Smooth muscle cell (in vitro differentiated cells): ENCODE data around the gene ZBTB4. TPM values are rescaled to one million over a fixed set of nuclear protein-coding genes. Genes with fewer than 3 reads are reported as not detected.
"Not testable (repeated sequence)": the region's sequence is repeated elsewhere in the genome, so short reads cannot be mapped to it uniquely, and the experiment has no call there.

Experiments
- DNase-seq: peaks from one replicate; lab custom pipeline; 2025; ENCODE audit not compliant: unreplicated experiment; lab: John Stamatoyannopoulos, UW
- H2AFZ ChIP-seq: fragments of 200-600 bp; sonication (generic); 2 replicates; pipeline ENCODE4 v1.6.0; 2016; ENCODE audit warnings: antibody characterized with exemption, low read depth, mild to moderate bottlenecking
- H3F3A ChIP-seq: fragments of 200-600 bp; sonication (generic); 2 replicates; pipeline ENCODE4 v1.6.0; 2017; ENCODE audit warnings: antibody characterized with exemption, low read depth
- H3K27ac ChIP-seq: fragments of 200-600 bp; sonication (generic); 2 replicates; pipeline ENCODE4 v1.5.1; 2016; ENCODE audit warnings: low read depth, mild to moderate bottlenecking
- H3K27me3 ChIP-seq: fragments of 200-600 bp; sonication (generic); 2 replicates; pipeline ENCODE4 v1.6.1; 2016; ENCODE audit warnings: low read depth, mild to moderate bottlenecking
- H3K36me3 ChIP-seq: fragments of 200-600 bp; sonication (generic); 2 replicates; pipeline ENCODE4 v1.5.1; 2016; ENCODE audit warnings: low read depth
- H3K4me1 ChIP-seq: fragments of 200-600 bp; sonication (generic); 2 replicates; pipeline ENCODE4 v1.5.1; 2016; ENCODE audit warnings: low read depth
- H3K4me2 ChIP-seq: fragments of 200-600 bp; sonication (generic); 2 replicates; pipeline ENCODE4 v1.6.0; 2016; ENCODE audit warnings: mild to moderate bottlenecking
- H3K4me3 ChIP-seq: fragments of 200-600 bp; sonication (generic); 2 replicates; pipeline ENCODE4 v1.5.1; 2016; ENCODE audit warnings: mild to moderate bottlenecking
- H3K79me2 ChIP-seq: fragments of 200-600 bp; sonication (generic); 2 replicates; pipeline ENCODE4 v1.6.0; 2016; ENCODE audit warnings: low read depth, mild to moderate bottlenecking
- H3K9ac ChIP-seq: fragments of 200-600 bp; sonication (generic); 2 replicates; pipeline ENCODE4 v1.6.0; 2016; ENCODE audit warnings: low read depth
- H3K9me3 ChIP-seq: fragments of 200-600 bp; sonication (generic); replicated peaks from 2 replicates; pipeline ENCODE4 v1.5.1; 2016; ENCODE audit warnings: low read depth
- H4K20me1 ChIP-seq: fragments of 200-600 bp; sonication (generic); 2 replicates; pipeline ENCODE4 v1.6.0; 2016; ENCODE audit warnings: low read depth
- WGBS: methylation state at CpG from one replicate; pipeline ENCODE4 v1.1.7; 2016; ENCODE audit warnings: low lambda C conversion rate; 5-methylcytosine and 5-hydroxymethylcytosine counted together
- polyA plus RNA-seq: library from polyadenylated mRNA; unstranded; fragments of >200 nt; fragmentation: Nextera tagmentation; extraction: Ambion mirVana; gene quantifications from 2 replicates; pipeline ENCODE4 v1.2.1, GENCODE V29; 2016
- total RNA-seq: library from RNA; depleted of rRNA; stranded (reverse); fragments of >200 nt; gene quantifications from 2 replicates; pipeline ENCODE4 v1.2.3, GENCODE V29; 2014
- TF ChIP-seq, protein P1 (sequence below): fragments of 200-600 bp; sonication (generic); IDR thresholded peaks from 2 replicates; pipeline ENCODE4 v1.5.1; 2017; ENCODE audit warnings: borderline replicate concordance, mild to moderate bottlenecking, antibody characterized with exemption; ENCODE audit not compliant: insufficient read depth, poor library complexity, severe bottlenecking

Gene ZBTB4
- total and polyA plus RNA-seq, 2 experiments from 2014 or later: 22.8 to 25.6 TPM

DNA sequence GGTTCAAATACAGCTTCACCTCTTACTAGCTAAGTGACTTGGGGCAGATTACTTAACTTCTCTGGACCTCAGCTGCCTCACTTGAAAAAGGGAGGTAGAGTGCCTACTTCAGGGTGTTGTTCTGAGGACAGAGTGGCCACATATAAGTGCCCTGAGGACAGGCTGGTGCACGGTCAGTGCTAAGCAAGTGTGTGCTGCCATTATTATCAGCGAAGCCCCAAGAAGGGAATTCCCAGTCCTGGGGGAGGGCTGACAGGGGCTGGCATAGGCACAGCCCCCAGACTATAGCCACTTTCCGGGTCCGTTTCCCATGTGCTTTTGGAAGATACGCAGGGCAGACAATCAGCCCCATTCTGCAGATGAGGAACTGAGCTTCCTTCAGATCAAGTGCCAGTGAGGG lies 2.5 kb downstream of the ZBTB4 start:
- Histone ChIP-seq H3K4me1 (peaks cover 19% of the 10 kb centered on the region), H3K4me2 (peak overlapping the region; percentile 98), H3K27ac (peak overlapping the region; percentile 96), H3K36me3 (no peaks in the 10 kb centered on the region), H3K4me3 (peak overlapping the region; percentile 97), H2AFZ (no peak overlapping the region), H3F3A (peaks cover 21% of the 10 kb centered on the region), H3K27me3 (no peaks in the 10 kb centered on the region), H4K20me1 (peaks cover 64% of the 10 kb centered on the region), H3K9me3 (no peaks in the 10 kb centered on the region), H3K79me2 (peaks cover 74% of the 10 kb centered on the region), H3K9ac (no peak overlapping the region)
- TF ChIP-seq, protein P1, sequence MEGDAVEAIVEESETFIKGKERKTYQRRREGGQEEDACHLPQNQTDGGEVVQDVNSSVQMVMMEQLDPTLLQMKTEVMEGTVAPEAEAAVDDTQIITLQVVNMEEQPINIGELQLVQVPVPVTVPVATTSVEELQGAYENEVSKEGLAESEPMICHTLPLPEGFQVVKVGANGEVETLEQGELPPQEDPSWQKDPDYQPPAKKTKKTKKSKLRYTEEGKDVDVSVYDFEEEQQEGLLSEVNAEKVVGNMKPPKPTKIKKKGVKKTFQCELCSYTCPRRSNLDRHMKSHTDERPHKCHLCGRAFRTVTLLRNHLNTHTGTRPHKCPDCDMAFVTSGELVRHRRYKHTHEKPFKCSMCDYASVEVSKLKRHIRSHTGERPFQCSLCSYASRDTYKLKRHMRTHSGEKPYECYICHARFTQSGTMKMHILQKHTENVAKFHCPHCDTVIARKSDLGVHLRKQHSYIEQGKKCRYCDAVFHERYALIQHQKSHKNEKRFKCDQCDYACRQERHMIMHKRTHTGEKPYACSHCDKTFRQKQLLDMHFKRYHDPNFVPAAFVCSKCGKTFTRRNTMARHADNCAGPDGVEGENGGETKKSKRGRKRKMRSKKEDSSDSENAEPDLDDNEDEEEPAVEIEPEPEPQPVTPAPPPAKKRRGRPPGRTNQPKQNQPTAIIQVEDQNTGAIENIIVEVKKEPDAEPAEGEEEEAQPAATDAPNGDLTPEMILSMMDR: no peak
- 95% methylated on average over 5 of the region's 5 CpGs for WGBS
- no peak for DNase-seq

DNA sequence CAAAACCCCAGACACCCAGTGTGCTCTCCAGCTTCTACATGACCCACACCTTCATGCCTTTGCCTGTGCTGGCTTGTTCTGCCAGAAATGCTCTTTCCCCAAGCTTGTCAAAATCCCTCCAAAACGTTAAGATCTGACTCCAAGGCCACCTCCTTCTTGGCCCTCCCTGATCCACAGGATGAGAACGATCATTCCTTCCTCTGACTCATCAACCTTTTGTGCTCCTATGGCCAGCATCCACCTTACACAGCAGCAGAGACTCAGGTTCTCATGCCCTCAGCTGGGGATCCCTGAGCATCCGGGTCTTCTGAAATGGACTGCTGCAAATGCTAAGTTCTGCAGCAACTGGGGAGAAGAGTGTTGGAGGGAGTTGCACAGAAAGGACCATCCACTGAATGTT lies 2.9 kb downstream of the ZBTB4 start:
- H3K27me3 ChIP-seq: no peaks in the 10 kb centered on the region
- 31% methylated on average over 3 of the region's 3 CpGs for WGBS

DNA sequence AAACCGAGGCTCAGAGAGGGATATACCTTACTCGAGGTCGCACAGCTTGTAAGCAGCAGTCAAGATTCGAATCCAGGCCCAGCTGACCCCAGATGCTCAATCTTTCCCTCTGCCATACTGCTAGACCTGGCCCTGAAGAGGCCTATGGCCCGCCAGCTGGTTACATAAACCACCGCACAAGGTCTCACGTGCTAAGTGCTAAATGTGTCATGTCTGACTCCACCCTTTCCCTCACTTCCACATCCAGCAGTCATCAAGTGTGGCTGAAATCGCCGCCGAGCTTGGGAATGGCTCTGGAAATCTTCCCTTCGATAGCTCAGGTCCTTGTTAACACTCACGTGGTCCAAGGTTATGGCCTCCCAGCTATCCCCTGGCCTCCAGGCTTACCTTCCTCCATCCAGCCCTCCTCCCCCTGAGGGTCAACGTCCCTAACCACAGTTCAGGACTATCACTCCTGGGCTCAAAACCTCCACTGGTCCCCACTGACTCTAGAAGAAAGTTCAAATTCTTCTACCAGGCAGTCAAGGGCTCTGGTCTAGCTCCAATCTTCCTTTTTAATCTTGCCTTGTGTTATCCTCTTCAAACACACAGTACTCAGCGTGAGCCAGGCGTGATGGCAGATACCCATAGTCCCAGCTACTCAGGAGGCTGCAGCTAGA lies 3.5 kb downstream of the ZBTB4 start:
- Histone ChIP-seq H4K20me1 (peaks cover 74% of the 10 kb centered on the region), H3K4me2 (peak overlapping the region; percentile 98), H3K79me2 (peaks cover 79% of the 10 kb centered on the region), H3K9me3 (no peaks in the 10 kb centered on the region), H3K9ac (peak overlapping the region; percentile 17), H3K4me1 (peaks cover 19% of the 10 kb centered on the region), H2AFZ (no peak overlapping the region), H3K27ac (peak overlapping the region; percentile 96), H3F3A (peaks cover 21% of the 10 kb centered on the region), H3K27me3 (no peaks in the 10 kb centered on the region), H3K36me3 (no peaks in the 10 kb centered on the region), H3K4me3 (peak overlapping the region; percentile 97)
- 79% methylated on average over 15 of the region's 15 CpGs for WGBS
- DNase-seq: no peak
- TF ChIP-seq, protein P1: no peak

More for the DNA sequence above, 2.9 kb downstream of the ZBTB4 start:
- Histone ChIP-seq H3K79me2 (peaks cover 79% of the 10 kb centered on the region), H3K4me3 (peak overlapping the region; percentile 97), H3K4me1 (peaks cover 19% of the 10 kb centered on the region), H3K27ac (peak overlapping the region; percentile 96), H3K4me2 (peak overlapping the region; percentile 98), H2AFZ (no peak overlapping the region), H3K9me3 (no peaks in the 10 kb centered on the region), H3F3A (peaks cover 21% of the 10 kb centered on the region), H3K36me3 (no peaks in the 10 kb centered on the region), H4K20me1 (peaks cover 68% of the 10 kb centered on the region), H3K9ac (peak overlapping the region; percentile 17)
- DNase-seq: no peak
- TF ChIP-seq, protein P1: no peak

DNA sequence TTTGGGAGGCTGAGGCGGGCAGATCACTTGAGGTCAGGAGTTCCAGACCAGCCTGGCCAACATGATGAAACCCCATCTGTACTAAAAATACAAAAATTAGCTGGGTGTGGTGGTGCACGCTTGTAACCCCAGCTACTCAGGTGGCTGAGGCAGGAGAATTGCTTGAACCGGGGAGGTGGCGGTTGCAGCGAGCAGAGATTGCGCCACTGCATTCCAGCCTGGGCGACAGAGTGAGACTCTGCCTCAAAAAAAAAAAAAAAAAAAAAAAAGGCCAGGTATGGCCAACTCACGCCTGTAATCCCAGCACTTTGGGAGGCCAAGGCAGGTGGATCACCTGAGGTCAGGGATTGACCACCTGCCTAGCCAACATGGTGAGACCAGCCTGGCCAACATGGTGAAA lies 4.7 kb downstream of the ZBTB4 start:
- H2AFZ ChIP-seq, H3K27me3 ChIP-seq, H3K9me3 ChIP-seq, DNase-seq, H3K4me3 ChIP-seq, H3K4me2 ChIP-seq, H3K9ac ChIP-seq, H3K36me3 ChIP-seq: not testable (repeated sequence)
- 72% methylated on average over 8 of the region's 8 CpGs for WGBS
- Histone ChIP-seq H4K20me1 (peaks cover 86% of the 10 kb centered on the region), H3K79me2 (peaks cover 86% of the 10 kb centered on the region), H3K27ac (peak overlapping the region; percentile 96), H3F3A (peaks cover 15% of the 10 kb centered on the region), H3K4me1 (peaks cover 14% of the 10 kb centered on the region)
